ENCODE measurements around the gene LYZL1.

The LYZL1 gene

DNA sequence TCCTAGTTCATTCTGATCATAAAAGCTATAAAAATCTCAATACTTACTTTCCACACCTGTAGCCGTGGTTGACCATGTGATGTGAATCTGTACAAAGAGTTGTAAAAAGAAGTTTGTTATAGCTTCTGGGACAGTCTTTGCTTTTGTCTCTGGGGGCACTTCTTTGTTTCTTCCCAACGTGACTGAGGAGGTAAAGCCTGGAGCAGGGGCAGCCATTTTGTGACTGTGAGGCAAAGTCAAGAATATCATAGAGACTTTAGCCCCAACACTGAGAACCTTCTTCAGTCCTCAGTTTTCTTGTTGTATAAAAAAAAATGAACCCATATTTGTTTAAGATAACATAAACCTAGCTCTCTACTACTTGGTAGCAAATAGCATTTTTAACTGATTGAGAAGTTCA, 29.4 kb upstream of the LYZL1 start:
- no peaks in the 10 kb centered on the region for H3K36me3 ChIP-seq (ENCODE audit: control insufficient read depth, insufficient read depth, low read length)
- H3K27me3 ChIP-seq (replicated peaks; ENCODE audit: control insufficient read depth, insufficient read depth, low read length, poor library complexity, severe bottlenecking): no peaks in the 10 kb centered on the region
- no peaks in the 10 kb centered on the region for H3K9me3 ChIP-seq (ENCODE audit: control insufficient read depth, low read length)
- no peak overlapping the region for H3K27ac ChIP-seq (ENCODE audit: insufficient read depth, low read length, poor library complexity, severe bottlenecking)
- H3K4me1 ChIP-seq (ENCODE audit: control insufficient read depth, insufficient read depth, low read length, poor library complexity, severe bottlenecking): no peaks in the 10 kb centered on the region
- DNase-seq: no peak
- H3K4me3 ChIP-seq (ENCODE audit: insufficient read depth, low read depth, low read length, poor library complexity, severe bottlenecking): no peak overlapping the region

DNA sequence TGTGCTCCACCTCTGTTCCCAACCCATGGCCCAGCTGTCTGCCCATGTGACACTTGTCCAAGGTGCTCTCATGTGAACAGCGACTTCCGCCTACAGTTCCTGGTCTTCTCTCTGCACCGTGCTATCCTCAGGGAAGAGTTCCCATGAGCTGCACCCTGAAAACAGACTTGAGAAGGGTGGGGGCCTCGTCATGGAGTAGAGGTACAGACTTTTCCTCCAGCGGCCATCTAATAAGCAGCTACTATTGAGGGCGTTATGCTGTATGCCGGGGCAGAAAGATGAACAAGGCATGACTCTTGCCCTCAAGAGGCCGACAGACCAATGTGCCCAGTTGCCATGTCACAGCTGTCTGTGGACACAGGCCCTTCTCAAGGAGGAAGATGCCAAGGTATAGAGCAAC, 25.4 kb upstream of the LYZL1 start:
- DNase-seq: no peak
- no peak overlapping the region for H3K27ac ChIP-seq (ENCODE audit: insufficient read depth, low read length, poor library complexity, severe bottlenecking)
- H3K27me3 ChIP-seq (replicated peaks; ENCODE audit: control insufficient read depth, insufficient read depth, low read length, poor library complexity, severe bottlenecking): no peaks in the 10 kb centered on the region
- H3K4me3 ChIP-seq (ENCODE audit: insufficient read depth, low read depth, low read length, poor library complexity, severe bottlenecking): no peak overlapping the region
- H3K36me3 ChIP-seq (ENCODE audit: control insufficient read depth, insufficient read depth, low read length): no peaks in the 10 kb centered on the region
- no peaks in the 10 kb centered on the region for H3K4me1 ChIP-seq (ENCODE audit: control insufficient read depth, insufficient read depth, low read length, poor library complexity, severe bottlenecking)
- no peaks in the 10 kb centered on the region for H3K9me3 ChIP-seq (ENCODE audit: control insufficient read depth, low read length)

DNA sequence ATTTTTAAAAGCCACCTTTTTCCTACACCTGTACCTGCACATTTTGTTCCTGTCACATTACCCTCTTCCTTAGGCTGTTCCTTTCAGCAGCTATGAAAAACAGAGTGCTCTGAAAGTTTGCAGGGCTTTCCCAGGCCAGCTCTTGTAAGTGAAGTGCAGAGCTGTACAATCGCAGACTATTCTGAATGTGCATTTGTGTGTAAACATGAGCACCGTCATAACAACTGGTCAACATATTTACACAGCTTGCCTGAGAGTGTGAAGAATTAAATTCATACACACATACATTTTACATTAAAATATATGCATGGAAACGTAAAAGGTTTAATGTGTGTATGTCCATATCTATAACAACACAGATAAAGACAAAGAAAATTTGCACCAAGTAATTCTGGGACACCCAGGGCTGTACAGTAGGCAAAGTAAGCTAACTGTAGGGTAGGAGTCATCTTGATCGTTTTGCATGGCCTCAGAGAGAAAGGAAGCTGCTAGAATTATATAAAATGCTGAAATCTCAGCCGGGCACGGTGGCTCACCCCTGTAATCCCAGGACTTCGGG, 23.6 kb upstream of the LYZL1 start:
- Histone ChIP-seq H3K27me3 (replicated peaks; ENCODE audit: control insufficient read depth, insufficient read depth, low read length, poor library complexity, severe bottlenecking) (no peaks in the 10 kb centered on the region), H3K27ac (ENCODE audit: insufficient read depth, low read length, poor library complexity, severe bottlenecking) (no peak overlapping the region), H3K4me3 (ENCODE audit: insufficient read depth, low read depth, low read length, poor library complexity, severe bottlenecking) (no peak overlapping the region), H3K4me1 (ENCODE audit: control insufficient read depth, insufficient read depth, low read length, poor library complexity, severe bottlenecking) (no peaks in the 10 kb centered on the region), H3K36me3 (ENCODE audit: control insufficient read depth, insufficient read depth, low read length) (no peaks in the 10 kb centered on the region), H3K9me3 (ENCODE audit: control insufficient read depth, low read length) (no peaks in the 10 kb centered on the region)
- no peak for DNase-seq

- no peak for DNase-seq
- Histone ChIP-seq H3K27me3 (replicated peaks; ENCODE audit: control insufficient read depth, insufficient read depth, low read length, poor library complexity, severe bottlenecking) (no peaks in the 10 kb centered on the region), H3K27ac (ENCODE audit: insufficient read depth, low read length, poor library complexity, severe bottlenecking) (no peak overlapping the region), H3K9me3 (ENCODE audit: control insufficient read depth, low read length) (no peaks in the 10 kb centered on the region), H3K4me3 (ENCODE audit: insufficient read depth, low read depth, low read length, poor library complexity, severe bottlenecking) (no peak overlapping the region), H3K4me1 (ENCODE audit: control insufficient read depth, insufficient read depth, low read length, poor library complexity, severe bottlenecking) (no peaks in the 10 kb centered on the region), H3K36me3 (ENCODE audit: control insufficient read depth, insufficient read depth, low read length) (no peaks in the 10 kb centered on the region)
Observed at GRCh38 chr10:29266641-29267040, 22.2 kb upstream of the LYZL1 start.

DNA sequence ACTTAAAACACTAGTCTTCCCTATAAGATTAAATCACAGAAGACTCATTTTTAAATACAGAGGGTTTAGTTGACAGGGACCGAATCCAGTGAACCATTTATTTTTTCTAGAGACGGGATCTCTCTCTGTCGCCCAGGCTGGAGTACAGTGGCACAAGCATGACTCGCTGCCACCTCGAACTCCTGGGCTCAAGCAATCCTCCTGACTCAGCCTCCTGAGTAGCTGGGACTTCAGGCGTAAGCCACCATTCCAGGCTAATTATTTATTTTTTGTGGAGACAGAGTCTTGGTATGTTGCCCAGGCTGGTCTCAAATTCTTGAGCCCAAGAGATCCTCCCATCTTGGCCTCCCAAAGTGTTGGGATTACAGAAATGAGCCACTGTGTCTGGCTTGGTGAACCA, 20.9 kb upstream of the LYZL1 start:
- no peaks in the 10 kb centered on the region for H3K4me1 ChIP-seq (ENCODE audit: control insufficient read depth, insufficient read depth, low read length, poor library complexity, severe bottlenecking)
- H3K4me3 ChIP-seq (ENCODE audit: insufficient read depth, low read depth, low read length, poor library complexity, severe bottlenecking): no peak overlapping the region
- no peak overlapping the region for H3K27ac ChIP-seq (ENCODE audit: insufficient read depth, low read length, poor library complexity, severe bottlenecking)
- DNase-seq: no peak
- H3K36me3 ChIP-seq (ENCODE audit: control insufficient read depth, insufficient read depth, low read length): no peaks in the 10 kb centered on the region
- H3K9me3 ChIP-seq (ENCODE audit: control insufficient read depth, low read length): no peaks in the 10 kb centered on the region
- no peaks in the 10 kb centered on the region for H3K27me3 ChIP-seq (replicated peaks; ENCODE audit: control insufficient read depth, insufficient read depth, low read length, poor library complexity, severe bottlenecking)

GRCh38 chr10:29269486-29269885, 19.4 kb upstream of the LYZL1 start:
- no peak overlapping the region for H3K4me3 ChIP-seq (ENCODE audit: insufficient read depth, low read depth, low read length, poor library complexity, severe bottlenecking)
- H3K27me3 ChIP-seq (replicated peaks; ENCODE audit: control insufficient read depth, insufficient read depth, low read length, poor library complexity, severe bottlenecking): no peaks in the 10 kb centered on the region
- no peaks in the 10 kb centered on the region for H3K9me3 ChIP-seq (ENCODE audit: control insufficient read depth, low read length)
- no peaks in the 10 kb centered on the region for H3K4me1 ChIP-seq (ENCODE audit: control insufficient read depth, insufficient read depth, low read length, poor library complexity, severe bottlenecking)
- no peak overlapping the region for H3K27ac ChIP-seq (ENCODE audit: insufficient read depth, low read length, poor library complexity, severe bottlenecking)
- no peak for DNase-seq
- no peaks in the 10 kb centered on the region for H3K36me3 ChIP-seq (ENCODE audit: control insufficient read depth, insufficient read depth, low read length)

DNA sequence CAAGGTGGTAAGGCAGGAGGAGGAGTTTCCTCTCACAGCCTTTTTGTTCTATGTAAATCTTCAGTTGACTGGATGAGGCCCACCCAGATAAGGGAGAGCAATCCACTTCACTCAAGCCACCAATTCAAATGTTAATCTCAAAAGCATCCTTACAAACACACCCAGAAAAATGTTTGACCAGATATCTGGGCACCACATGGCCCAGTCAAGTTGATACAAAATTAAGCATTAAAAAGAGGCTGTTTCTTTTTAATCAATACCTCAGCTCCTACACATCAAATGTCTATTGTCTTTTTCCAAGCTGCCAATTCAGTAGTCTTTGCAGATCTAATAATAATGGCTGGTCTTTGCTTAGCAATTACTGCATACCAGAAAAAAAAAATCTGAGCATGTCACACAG, 18.0 kb upstream of the LYZL1 start:
- DNase-seq: no peak
- H3K27ac ChIP-seq (ENCODE audit: insufficient read depth, low read length, poor library complexity, severe bottlenecking): no peak overlapping the region
- H3K4me1 ChIP-seq (ENCODE audit: control insufficient read depth, insufficient read depth, low read length, poor library complexity, severe bottlenecking): no peaks in the 10 kb centered on the region
- no peaks in the 10 kb centered on the region for H3K27me3 ChIP-seq (replicated peaks; ENCODE audit: control insufficient read depth, insufficient read depth, low read length, poor library complexity, severe bottlenecking)
- H3K36me3 ChIP-seq (ENCODE audit: control insufficient read depth, insufficient read depth, low read length): no peaks in the 10 kb centered on the region
- no peaks in the 10 kb centered on the region for H3K9me3 ChIP-seq (ENCODE audit: control insufficient read depth, low read length)
- H3K4me3 ChIP-seq (ENCODE audit: insufficient read depth, low read depth, low read length, poor library complexity, severe bottlenecking): no peak overlapping the region

GRCh38 chr10:29271877-29272276, 17.0 kb upstream of the LYZL1 start:
- H3K27me3 ChIP-seq (replicated peaks; ENCODE audit: control insufficient read depth, insufficient read depth, low read length, poor library complexity, severe bottlenecking): no peaks in the 10 kb centered on the region
- no peak for DNase-seq
- H3K27ac ChIP-seq (ENCODE audit: insufficient read depth, low read length, poor library complexity, severe bottlenecking): no peak overlapping the region
- no peaks in the 10 kb centered on the region for H3K9me3 ChIP-seq (ENCODE audit: control insufficient read depth, low read length)
- H3K4me1 ChIP-seq (ENCODE audit: control insufficient read depth, insufficient read depth, low read length, poor library complexity, severe bottlenecking): no peaks in the 10 kb centered on the region
- no peaks in the 10 kb centered on the region for H3K36me3 ChIP-seq (ENCODE audit: control insufficient read depth, insufficient read depth, low read length)
- no peak overlapping the region for H3K4me3 ChIP-seq (ENCODE audit: insufficient read depth, low read depth, low read length, poor library complexity, severe bottlenecking)

- H3K36me3 ChIP-seq (ENCODE audit: control insufficient read depth, insufficient read depth, low read length): no peaks in the 10 kb centered on the region
- H3K27ac ChIP-seq (ENCODE audit: insufficient read depth, low read length, poor library complexity, severe bottlenecking): no peak overlapping the region
- no peak for DNase-seq
- no peaks in the 10 kb centered on the region for H3K9me3 ChIP-seq (ENCODE audit: control insufficient read depth, low read length)
- H3K4me1 ChIP-seq (ENCODE audit: control insufficient read depth, insufficient read depth, low read length, poor library complexity, severe bottlenecking): no peaks in the 10 kb centered on the region
- no peaks in the 10 kb centered on the region for H3K27me3 ChIP-seq (replicated peaks; ENCODE audit: control insufficient read depth, insufficient read depth, low read length, poor library complexity, severe bottlenecking)
- H3K4me3 ChIP-seq (ENCODE audit: insufficient read depth, low read depth, low read length, poor library complexity, severe bottlenecking): no peak overlapping the region
Observed at GRCh38 chr10:29273478-29273877, 15.4 kb upstream of the LYZL1 start.

DNA sequence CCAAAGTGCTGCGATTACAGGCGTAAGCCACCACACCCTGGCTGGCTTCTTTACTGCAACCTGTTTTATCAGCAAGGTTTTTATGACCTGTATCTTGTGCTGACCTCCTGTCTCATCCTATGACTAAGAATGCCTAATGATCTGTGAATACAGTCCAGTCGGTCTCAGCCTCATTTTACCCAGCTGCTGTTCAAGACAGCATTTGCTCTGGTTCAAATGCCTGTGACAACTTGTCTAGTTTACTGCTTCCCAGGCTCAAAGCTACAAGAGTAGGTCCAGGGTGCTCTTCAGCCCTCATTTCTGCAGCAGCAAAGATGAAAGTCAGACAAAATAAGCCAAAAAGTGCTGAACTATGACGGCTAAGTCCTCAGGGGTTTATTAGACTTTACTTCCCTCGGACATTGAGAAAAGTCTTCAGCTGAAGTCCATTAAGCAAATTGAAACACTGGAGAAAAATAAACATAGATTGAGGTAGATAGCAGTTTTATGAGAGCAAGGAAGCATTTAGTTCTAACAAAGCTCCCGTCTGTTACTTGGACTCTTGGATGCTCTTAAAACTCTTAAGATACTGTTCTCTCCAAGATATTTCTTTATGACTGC, 12.5 kb upstream of the LYZL1 start:
- DNase-seq: no peak
- Histone ChIP-seq H3K36me3 (ENCODE audit: control insufficient read depth, insufficient read depth, low read length) (no peaks in the 10 kb centered on the region), H3K27ac (ENCODE audit: insufficient read depth, low read length, poor library complexity, severe bottlenecking) (no peak overlapping the region), H3K27me3 (replicated peaks; ENCODE audit: control insufficient read depth, insufficient read depth, low read length, poor library complexity, severe bottlenecking) (no peaks in the 10 kb centered on the region), H3K4me1 (ENCODE audit: control insufficient read depth, insufficient read depth, low read length, poor library complexity, severe bottlenecking) (no peaks in the 10 kb centered on the region), H3K4me3 (ENCODE audit: insufficient read depth, low read depth, low read length, poor library complexity, severe bottlenecking) (no peak overlapping the region), H3K9me3 (ENCODE audit: control insufficient read depth, low read length) (no peaks in the 10 kb centered on the region)
